Trophoblast cell (in vitro differentiated cells and primary cell): ENCODE results near the gene IGF1R.

Experiments
- DNase-seq, 2 donors: peaks; one replicate each; pipeline ENCODE4 v3.0.0-alpha.2; 2016
- H2AFZ ChIP-seq: 2 replicates; pipeline ENCODE4 v1.6.1; 2013; ENCODE audit warnings: low read length, moderate library complexity, mild to moderate bottlenecking; ENCODE audit not compliant: insufficient read depth, poor library complexity
- H2AK5ac ChIP-seq: 2 replicates; pipeline ENCODE4 v1.6.1; 2013; ENCODE audit warnings: mild to moderate bottlenecking, low read length
- H2BK120ac ChIP-seq: 2 replicates; pipeline ENCODE4 v1.6.1; 2013; ENCODE audit warnings: low read length, mild to moderate bottlenecking, moderate library complexity; ENCODE audit not compliant: insufficient read depth, poor library complexity
- H2BK12ac ChIP-seq: 2 replicates; pipeline ENCODE4 v1.6.1; 2013; ENCODE audit warnings: mild to moderate bottlenecking, low read length, moderate library complexity
- H2BK5ac ChIP-seq: 2 replicates; pipeline ENCODE4 v1.6.1; 2013; ENCODE audit warnings: low read length, low read depth, moderate library complexity, mild to moderate bottlenecking; ENCODE audit not compliant: poor library complexity
- H3K14ac ChIP-seq: 2 replicates; pipeline ENCODE4 v1.6.1; 2013; ENCODE audit warnings: mild to moderate bottlenecking, low read length
- H3K18ac ChIP-seq: 2 replicates; pipeline ENCODE4 v1.6.1; 2013; ENCODE audit warnings: mild to moderate bottlenecking, low read length
- H3K23ac ChIP-seq: 2 replicates; pipeline ENCODE4 v1.6.1; 2013; ENCODE audit warnings: low read length
- H3K27ac ChIP-seq: 2 replicates; pipeline ENCODE4 v1.5.1; 2013; ENCODE audit warnings: low read depth, mild to moderate bottlenecking, inconsistent platforms, low read length, moderate library complexity
- H3K27me3 ChIP-seq: 2 replicates; pipeline ENCODE4 v1.6.1; 2013; ENCODE audit warnings: inconsistent platforms, mild to moderate bottlenecking, low read length, moderate library complexity; ENCODE audit not compliant: insufficient read depth
- H3K36me3 ChIP-seq, 2 experiments: 1 replicate in 1 of 2; 2 replicates in 1 of 2; pipeline ENCODE4 v1.6.1; 2013; ENCODE audit warnings: low read length in 2 of 2, mild to moderate bottlenecking in 2 of 2, moderate library complexity in 1 of 2; ENCODE audit not compliant: insufficient read depth in 2 of 2, control insufficient read depth in 1 of 2
- H3K4ac ChIP-seq: 2 replicates; pipeline ENCODE4 v1.6.1; 2013; ENCODE audit warnings: low read depth, mild to moderate bottlenecking, low read length, moderate library complexity
- H3K4me1 ChIP-seq, 2 experiments: 1 replicate in 1 of 2; 2 replicates in 1 of 2; pipeline ENCODE4 v1.6.1; 2013; ENCODE audit warnings: low read length in 2 of 2, mild to moderate bottlenecking in 2 of 2, moderate library complexity in 1 of 2; ENCODE audit not compliant: insufficient read depth in 2 of 2, control insufficient read depth in 1 of 2
- H3K4me2 ChIP-seq: 2 replicates; pipeline ENCODE4 v1.6.1; 2013; ENCODE audit warnings: inconsistent platforms, mild to moderate bottlenecking, low read length, moderate library complexity
- H3K4me3 ChIP-seq: 2 replicates; pipeline ENCODE4 v1.5.1; 2013; ENCODE audit warnings: mild to moderate bottlenecking, low read depth, low read length, inconsistent platforms
- H3K79me1 ChIP-seq: one replicate; pipeline ENCODE4 v1.6.1; 2013; ENCODE audit warnings: low read length
- H3K79me2 ChIP-seq: 2 replicates; pipeline ENCODE4 v1.6.1; 2013; ENCODE audit warnings: low read length, mild to moderate bottlenecking; ENCODE audit not compliant: control insufficient read depth, insufficient read depth, poor library complexity
- H3K9ac ChIP-seq: 2 replicates; pipeline ENCODE4 v1.6.1; 2013; ENCODE audit warnings: mild to moderate bottlenecking, low read length
- H3K9me3 ChIP-seq: 2 replicates; pipeline ENCODE4 v1.6.1; 2013; ENCODE audit warnings: low read depth, mild to moderate bottlenecking, control low read depth, inconsistent platforms, low read length; ENCODE audit not compliant: insufficient read depth
- H4K12ac ChIP-seq: 2 replicates; pipeline ENCODE4 v1.6.1; 2013; ENCODE audit warnings: low read depth, mild to moderate bottlenecking, low read length, moderate library complexity
- H4K8ac ChIP-seq: 2 replicates; pipeline ENCODE4 v1.6.1; 2013; ENCODE audit warnings: low read depth, mild to moderate bottlenecking, low read length, moderate library complexity
- H4K91ac ChIP-seq: one replicate; pipeline ENCODE4 v1.6.1; 2013; ENCODE audit warnings: low read depth, mild to moderate bottlenecking, low read length, moderate library complexity
- WGBS: extraction: QIAGEN DNeasy Blood & Tissue Kit; methylation state at CpG from one replicate; pipeline ENCODE4 v1.1.7; 2013; ENCODE audit warnings: missing lambda C conversion rate; ENCODE audit not compliant: insufficient read length, insufficient coverage; ENCODE audit errors: extremely low coverage; 5-methylcytosine and 5-hydroxymethylcytosine counted together

The IGF1R gene

GRCh38 chr15:98755781-98756180 is 107.4 kb downstream of the IGF1R start:
- no peak overlapping the region for H3K4me3 ChIP-seq
- no peak overlapping the region for H3K14ac ChIP-seq
- H3K27ac ChIP-seq, result no peak overlapping the region
- no peak overlapping the region for H4K8ac ChIP-seq
- H2BK12ac ChIP-seq, result no peak overlapping the region
- peaks cover 11% of the 10 kb centered on the region for H3K79me2 ChIP-seq
- peaks cover 10 to 12% of the 10 kb centered on the region in 2 experiments for H3K4me1 ChIP-seq
- no peak overlapping the region for H4K12ac ChIP-seq
- no peak overlapping the region for H3K18ac ChIP-seq
- no CpG with 5 or more reads among the region's 2 CpGs for WGBS
- H3K4ac ChIP-seq, result no peak overlapping the region
- H3K79me1 ChIP-seq, result peaks cover 6% of the 10 kb centered on the region
- H3K9ac ChIP-seq, result no peak overlapping the region
- no peak for DNase-seq
- no peak overlapping the region for H2AK5ac ChIP-seq
- H4K91ac ChIP-seq, result no peak overlapping the region
- no peak overlapping the region for H2AFZ ChIP-seq
- H3K4me2 ChIP-seq, result no peak overlapping the region
- H3K9me3 ChIP-seq, result no peaks in the 10 kb centered on the region
- no peak overlapping the region for H2BK5ac ChIP-seq
- no peak overlapping the region for H2BK120ac ChIP-seq
- H3K27me3 ChIP-seq, result no peaks in the 10 kb centered on the region
- no peaks in the 10 kb centered on the region for H3K36me3 ChIP-seq
- no peak overlapping the region for H3K23ac ChIP-seq

GRCh38 chr15:98758224-98758623 is 109.9 kb downstream of the IGF1R start:
- Histone ChIP-seq H3K4ac (peak overlapping the region; percentile 46), H2BK120ac (no peak overlapping the region), H3K4me3 (no peak overlapping the region), H2BK12ac (no peak overlapping the region), H3K79me1 (peaks cover 4% of the 10 kb centered on the region), H4K8ac (no peak overlapping the region), H3K4me2 (no peak overlapping the region), H2AFZ (no peak overlapping the region), H2BK5ac (no peak overlapping the region), H3K9ac (no peak overlapping the region), H2AK5ac (no peak overlapping the region), H3K18ac (no peak overlapping the region), H3K23ac (no peak overlapping the region), H4K12ac (no peak overlapping the region), H3K9me3 (no peaks in the 10 kb centered on the region), H3K79me2 (peaks cover 11% of the 10 kb centered on the region), H3K4me1 (peaks cover 10 to 16% of the 10 kb centered on the region in 2 experiments), H3K14ac (no peak overlapping the region), H4K91ac (no peak overlapping the region), H3K27ac (no peak overlapping the region), H3K27me3 (no peaks in the 10 kb centered on the region), H3K36me3 (no peaks in the 10 kb centered on the region)
- no CpG with 5 or more reads among the region's 8 CpGs for WGBS
- peak; percentile 52 to 74 for DNase-seq

GRCh38 chr15:98759277-98759676 is 110.9 kb downstream of the IGF1R start:
- Histone ChIP-seq H3K23ac (no peak overlapping the region), H3K79me2 (peaks cover 11% of the 10 kb centered on the region), H4K91ac (no peak overlapping the region), H3K79me1 (peaks cover 6% of the 10 kb centered on the region), H3K4me1 (peaks cover 7 to 13% of the 10 kb centered on the region in 2 experiments), H3K36me3 (no peaks in the 10 kb centered on the region), H3K4me3 (no peak overlapping the region), H3K14ac (no peak overlapping the region), H3K9ac (no peak overlapping the region), H2BK120ac (no peak overlapping the region), H2AFZ (no peak overlapping the region), H4K12ac (no peak overlapping the region), H3K27me3 (no peaks in the 10 kb centered on the region), H2AK5ac (no peak overlapping the region), H3K4ac (peak overlapping the region; percentile 44), H3K4me2 (no peak overlapping the region), H2BK12ac (no peak overlapping the region), H3K9me3 (no peaks in the 10 kb centered on the region), H2BK5ac (no peak overlapping the region), H3K18ac (no peak overlapping the region), H3K27ac (no peak overlapping the region), H4K8ac (no peak overlapping the region)
- no CpG with 5 or more reads among the region's 3 CpGs for WGBS
- no peak for DNase-seq

GRCh38 chr15:98760112-98760826 is 111.9 kb downstream of the IGF1R start:
- Histone ChIP-seq H3K4me2 (no peak overlapping the region), H3K4ac (peak overlapping the region; percentile 66), H2AFZ (no peak overlapping the region), H3K9ac (no peak overlapping the region), H3K27me3 (no peaks in the 10 kb centered on the region), H4K91ac (no peak overlapping the region), H4K12ac (no peak overlapping the region), H2BK120ac (no peak overlapping the region), H2BK5ac (no peak overlapping the region), H3K79me2 (peaks cover 9% of the 10 kb centered on the region), H3K23ac (no peak overlapping the region), H3K4me1 (peaks cover 4 to 11% of the 10 kb centered on the region in 2 experiments), H2AK5ac (no peak overlapping the region), H3K18ac (no peak overlapping the region), H3K36me3 (no peaks in the 10 kb centered on the region), H3K14ac (no peak overlapping the region), H2BK12ac (no peak overlapping the region), H3K27ac (no peak overlapping the region), H3K4me3 (no peak overlapping the region), H3K9me3 (no peaks in the 10 kb centered on the region), H3K79me1 (peaks cover 4% of the 10 kb centered on the region), H4K8ac (no peak overlapping the region)
- no CpG with 5 or more reads among the region's 9 CpGs for WGBS
- no peak for DNase-seq
